Skin epidermis (tissue), 12 donors: ENCODE results near the gene LHCGR.

Experiments used
- H3K27ac ChIP-seq, 21 experiments: fragments of 200-600 bp; sonication (generic) in 11 of 21; one replicate each; pipeline ENCODE4 v1.5.0; 2020; ENCODE audit warnings: mild to moderate bottlenecking in 3 of 21, inconsistent platforms in 2 of 21, moderate library complexity in 2 of 21
- H3K4me3 ChIP-seq, 7 experiments: fragments of 200-600 bp; sonication (generic) in 2 of 7; one replicate each; pipeline ENCODE4 v1.5.0; 2020; ENCODE audit warnings: inconsistent platforms in 2 of 7, mild to moderate bottlenecking in 2 of 7, moderate library complexity in 1 of 7

LHCGR gene

GRCh38 chr2:48755473-48755872 is at the start of gene LHCGR:
LHCGR (minus strand) TSS chr2:48755724; CDS start chr2:48755671, 53 bp downstream.
- H3K4me3 ChIP-seq, result no peak within 1 kb of the TSS
- H3K27ac ChIP-seq, result peak within 1 kb of the TSS in 1 of 21 experiments; percentile 43

GRCh38 chr2:48799601-48800000 is 44.1 kb upstream of the LHCGR start:
- H3K4me3 ChIP-seq, result no peak overlapping the region
- no peak overlapping the region for H3K27ac ChIP-seq

GRCh38 chr2:48795065-48795464 is 39.5 kb upstream of the LHCGR start:
- Histone ChIP-seq H3K4me3 (no peak overlapping the region), H3K27ac (no peak overlapping the region)

GRCh38 chr2:48793671-48794070 is 38.1 kb upstream of the LHCGR start:
- no peak overlapping the region for H3K4me3 ChIP-seq

GRCh38 chr2:48792030-48792429 is 36.5 kb upstream of the LHCGR start:
- H3K4me3 ChIP-seq, result no peak overlapping the region
- no peak overlapping the region for H3K27ac ChIP-seq

More at GRCh38 chr2:48793671-48794070, 38.1 kb upstream of the LHCGR start:
- no peak overlapping the region for H3K27ac ChIP-seq

GRCh38 chr2:48790407-48791170 is 35.1 kb upstream of the LHCGR start:
- Histone ChIP-seq H3K27ac (no peak overlapping the region), H3K4me3 (no peak overlapping the region)

- no peak overlapping the region for H3K27ac ChIP-seq
- no peak overlapping the region for H3K4me3 ChIP-seq
Measured at GRCh38 chr2:48787580-48787979, 32.1 kb upstream of the LHCGR start.

- Histone ChIP-seq H3K4me3 (no peak overlapping the region), H3K27ac (no peak overlapping the region)
Measured at GRCh38 chr2:48781366-48781765, 25.8 kb upstream of the LHCGR start.

GRCh38 chr2:48779019-48779716 is 23.6 kb upstream of the LHCGR start:
- Histone ChIP-seq H3K4me3 (no peak overlapping the region), H3K27ac (no peak overlapping the region)

- no peak overlapping the region for H3K27ac ChIP-seq
- H3K4me3 ChIP-seq, result no peak overlapping the region
Measured at GRCh38 chr2:48774251-48774650, 18.7 kb upstream of the LHCGR start.

- no peak overlapping the region for H3K4me3 ChIP-seq
Measured at GRCh38 chr2:48771241-48772014, 15.9 kb upstream of the LHCGR start.

GRCh38 chr2:48770181-48770580 is 14.7 kb upstream of the LHCGR start:
- Histone ChIP-seq H3K27ac (no peak overlapping the region), H3K4me3 (no peak overlapping the region)

More at GRCh38 chr2:48771241-48772014, 15.9 kb upstream of the LHCGR start:
- no peak overlapping the region for H3K27ac ChIP-seq

- H3K4me3 ChIP-seq, result no peak overlapping the region
- no peak overlapping the region for H3K27ac ChIP-seq
Measured at GRCh38 chr2:48768669-48769068, 13.1 kb upstream of the LHCGR start.

- H3K27ac ChIP-seq, result no peak overlapping the region
- no peak overlapping the region for H3K4me3 ChIP-seq
Measured at GRCh38 chr2:48767330-48767729, 11.8 kb upstream of the LHCGR start.

- no peak overlapping the region for H3K27ac ChIP-seq
Measured at GRCh38 chr2:48760826-48761225, 5.3 kb upstream of the LHCGR start.

GRCh38 chr2:48759682-48760081 is 4.2 kb upstream of the LHCGR start:
- no peak overlapping the region for H3K4me3 ChIP-seq

More at GRCh38 chr2:48760826-48761225, 5.3 kb upstream of the LHCGR start:
- H3K4me3 ChIP-seq, result no peak overlapping the region

GRCh38 chr2:48756289-48756688 is 765 bp upstream of the LHCGR start:
- no peak overlapping the region for H3K4me3 ChIP-seq

More at GRCh38 chr2:48759682-48760081, 4.2 kb upstream of the LHCGR start:
- no peak overlapping the region for H3K27ac ChIP-seq

GRCh38 chr2:48754874-48755273 is 650 bp downstream of the LHCGR start:
- H3K27ac ChIP-seq, result peak overlapping the region in 1 of 21 experiments; percentile 43
- no peak overlapping the region for H3K4me3 ChIP-seq

More at GRCh38 chr2:48756289-48756688, 765 bp upstream of the LHCGR start:
- H3K27ac ChIP-seq, result no peak overlapping the region

GRCh38 chr2:48753228-48753627 is 2.3 kb downstream of the LHCGR start:
- no peak overlapping the region for H3K27ac ChIP-seq
- no peak overlapping the region for H3K4me3 ChIP-seq

GRCh38 chr2:48750128-48750739 is 5.3 kb downstream of the LHCGR start:
- Histone ChIP-seq H3K27ac (no peak overlapping the region), H3K4me3 (no peak overlapping the region)
